H1 (cell line): ENCODE results near the gene PNMA1.

ENCODE experiments used
- POLR2A ChIP-seq, 2 experiments: IDR thresholded peaks; 1 replicate in 1 of 2; 2 replicates in 1 of 2; pipeline ENCODE4 v1.6.1; 2011; ENCODE audit warnings: low read depth in 2 of 2, low read length in 2 of 2, mild to moderate bottlenecking in 2 of 2; ENCODE audit errors: control extremely low read depth in 1 of 2
- POLR2AphosphoS5 ChIP-seq: IDR thresholded peaks from 2 replicates; pipeline ENCODE4 v1.6.1; 2011; ENCODE audit warnings: low read depth, low read length
- RAD21 ChIP-seq, 2 experiments: IDR thresholded peaks in 1 of 2; conservative IDR thresholded peaks in 1 of 2; 2 replicates each; pipeline ENCODE4 v1.6.1; 2011; ENCODE audit warnings: low read depth in 2 of 2, low read length in 2 of 2, improper control_type of control experiment in 1 of 2, inconsistent platforms in 1 of 2, mild to moderate bottlenecking in 1 of 2, moderate library complexity in 1 of 2
- RFX5 ChIP-seq: IDR thresholded peaks from 2 replicates; pipeline ENCODE4 v1.6.1; 2011; ENCODE audit warnings: low read depth, low read length, improper control_type of control experiment, borderline replicate concordance
- TBP ChIP-seq: IDR thresholded peaks from 2 replicates; pipeline ENCODE4 v1.6.1; 2011; ENCODE audit warnings: low read depth, low read length, improper control_type of control experiment
- TF ChIP-seq, protein P1 (sequence below), 3 experiments: IDR thresholded peaks; 1 replicate in 2 of 3; 2 replicates in 1 of 3; pipeline versions ENCODE4 v1.5.1 to v1.6.1; 2011; ENCODE audit warnings: low read length in 3 of 3, mild to moderate bottlenecking in 3 of 3, inconsistent platforms in 2 of 3, low read depth in 1 of 3, moderate library complexity in 1 of 3; ENCODE audit not compliant: insufficient read depth in 1 of 3; ENCODE audit errors: control extremely low read depth in 1 of 3
- TF ChIP-seq, protein P2 (sequence below): IDR thresholded peaks from 2 replicates; pipeline ENCODE4 v1.6.1; 2012; ENCODE audit warnings: inconsistent platforms

DNA sequence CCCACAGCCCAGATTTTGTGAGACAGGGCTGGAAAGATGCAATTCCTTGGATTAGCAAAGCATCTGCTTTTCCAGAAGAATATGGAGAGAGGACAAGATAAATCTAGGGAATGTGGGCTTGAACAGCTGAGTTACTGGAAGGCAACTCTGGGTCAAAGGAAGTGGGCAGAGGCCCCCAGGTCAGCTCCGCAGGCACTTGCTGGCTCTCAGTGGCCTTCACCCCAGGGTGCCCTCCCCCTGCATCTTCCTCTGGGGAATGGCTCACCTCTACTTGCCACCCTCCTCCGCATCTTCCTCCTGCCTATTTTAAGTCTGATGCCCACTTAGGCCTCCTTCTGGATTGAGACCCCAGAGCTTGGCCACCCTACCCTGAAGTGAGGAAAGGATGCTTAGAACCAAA is 10.5 kb upstream of the PNMA1 start:
- TF ChIP-seq POLR2A (IDR thresholded peaks at IDR 0.05; ENCODE audit: control extremely low read depth in 1 of 2, low read depth in 2 of 2, low read length in 2 of 2): no peak
- TF ChIP-seq, protein P1, sequence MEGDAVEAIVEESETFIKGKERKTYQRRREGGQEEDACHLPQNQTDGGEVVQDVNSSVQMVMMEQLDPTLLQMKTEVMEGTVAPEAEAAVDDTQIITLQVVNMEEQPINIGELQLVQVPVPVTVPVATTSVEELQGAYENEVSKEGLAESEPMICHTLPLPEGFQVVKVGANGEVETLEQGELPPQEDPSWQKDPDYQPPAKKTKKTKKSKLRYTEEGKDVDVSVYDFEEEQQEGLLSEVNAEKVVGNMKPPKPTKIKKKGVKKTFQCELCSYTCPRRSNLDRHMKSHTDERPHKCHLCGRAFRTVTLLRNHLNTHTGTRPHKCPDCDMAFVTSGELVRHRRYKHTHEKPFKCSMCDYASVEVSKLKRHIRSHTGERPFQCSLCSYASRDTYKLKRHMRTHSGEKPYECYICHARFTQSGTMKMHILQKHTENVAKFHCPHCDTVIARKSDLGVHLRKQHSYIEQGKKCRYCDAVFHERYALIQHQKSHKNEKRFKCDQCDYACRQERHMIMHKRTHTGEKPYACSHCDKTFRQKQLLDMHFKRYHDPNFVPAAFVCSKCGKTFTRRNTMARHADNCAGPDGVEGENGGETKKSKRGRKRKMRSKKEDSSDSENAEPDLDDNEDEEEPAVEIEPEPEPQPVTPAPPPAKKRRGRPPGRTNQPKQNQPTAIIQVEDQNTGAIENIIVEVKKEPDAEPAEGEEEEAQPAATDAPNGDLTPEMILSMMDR (IDR thresholded peaks at IDR 0.05; ENCODE audit: control extremely low read depth in 1 of 3, insufficient read depth in 1 of 3, low read depth in 1 of 3, low read length in 3 of 3): no peak
- no peak for TF ChIP-seq RFX5
- no peak for TF ChIP-seq TBP
- TF ChIP-seq RAD21 (IDR thresholded peaks at IDR 0.05 in 1 of 2, conservative IDR thresholded peaks at IDR 0.05 in 1 of 2; ENCODE audit: low read depth in 2 of 2, low read length in 2 of 2): no peak
- no peak for TF ChIP-seq POLR2AphosphoS5
- TF ChIP-seq, protein P2, sequence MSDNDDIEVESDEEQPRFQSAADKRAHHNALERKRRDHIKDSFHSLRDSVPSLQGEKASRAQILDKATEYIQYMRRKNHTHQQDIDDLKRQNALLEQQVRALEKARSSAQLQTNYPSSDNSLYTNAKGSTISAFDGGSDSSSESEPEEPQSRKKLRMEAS: no peak
